HPDE6-E6E7 (cell line): ENCODE results near the gene MFSD12.

Experiments
- DNase-seq: peaks from one replicate; pipeline ENCODE4 v3.0.0; 2011; ENCODE audit warnings: missing footprints; ENCODE audit errors: extremely low spot score

Gene MFSD12

DNA sequence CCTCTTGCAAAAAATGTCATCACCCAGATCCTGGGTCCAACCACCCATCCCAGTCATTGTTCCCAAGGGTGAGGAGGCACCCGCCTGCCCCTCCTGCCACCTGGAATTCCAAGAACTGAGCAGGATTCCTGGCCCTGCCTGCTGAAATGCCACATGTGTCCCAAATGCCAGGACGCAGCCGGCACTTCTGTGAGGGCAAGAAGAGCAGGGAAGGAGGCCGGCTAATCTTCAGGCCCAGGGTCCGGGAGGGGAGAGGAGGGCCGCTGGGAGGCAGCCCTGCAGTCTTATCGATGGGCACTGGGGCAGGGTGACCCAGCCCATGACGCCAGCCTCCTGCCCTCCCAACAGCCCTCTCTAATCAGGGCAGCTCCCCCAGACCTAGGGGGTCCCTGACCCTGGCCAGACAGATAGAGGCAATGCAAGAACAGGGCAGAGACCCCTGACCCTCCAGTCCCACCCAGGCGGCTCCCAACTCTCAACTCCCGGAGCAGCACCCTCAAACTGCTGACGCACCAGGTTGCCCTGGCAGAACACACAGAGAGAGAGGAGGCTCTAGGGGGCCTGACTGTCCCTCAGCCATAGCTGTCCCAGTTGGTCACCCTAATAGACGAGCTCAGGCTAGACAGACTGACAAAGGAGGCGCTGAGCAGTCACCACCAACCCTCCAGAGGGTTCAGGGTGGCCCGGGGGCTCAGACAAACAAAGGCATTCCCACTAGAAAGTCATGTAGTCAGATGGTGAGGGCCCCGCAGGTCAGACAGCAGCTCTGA, 1.5 kb downstream of the MFSD12 start:
- no peak for DNase-seq

DNA sequence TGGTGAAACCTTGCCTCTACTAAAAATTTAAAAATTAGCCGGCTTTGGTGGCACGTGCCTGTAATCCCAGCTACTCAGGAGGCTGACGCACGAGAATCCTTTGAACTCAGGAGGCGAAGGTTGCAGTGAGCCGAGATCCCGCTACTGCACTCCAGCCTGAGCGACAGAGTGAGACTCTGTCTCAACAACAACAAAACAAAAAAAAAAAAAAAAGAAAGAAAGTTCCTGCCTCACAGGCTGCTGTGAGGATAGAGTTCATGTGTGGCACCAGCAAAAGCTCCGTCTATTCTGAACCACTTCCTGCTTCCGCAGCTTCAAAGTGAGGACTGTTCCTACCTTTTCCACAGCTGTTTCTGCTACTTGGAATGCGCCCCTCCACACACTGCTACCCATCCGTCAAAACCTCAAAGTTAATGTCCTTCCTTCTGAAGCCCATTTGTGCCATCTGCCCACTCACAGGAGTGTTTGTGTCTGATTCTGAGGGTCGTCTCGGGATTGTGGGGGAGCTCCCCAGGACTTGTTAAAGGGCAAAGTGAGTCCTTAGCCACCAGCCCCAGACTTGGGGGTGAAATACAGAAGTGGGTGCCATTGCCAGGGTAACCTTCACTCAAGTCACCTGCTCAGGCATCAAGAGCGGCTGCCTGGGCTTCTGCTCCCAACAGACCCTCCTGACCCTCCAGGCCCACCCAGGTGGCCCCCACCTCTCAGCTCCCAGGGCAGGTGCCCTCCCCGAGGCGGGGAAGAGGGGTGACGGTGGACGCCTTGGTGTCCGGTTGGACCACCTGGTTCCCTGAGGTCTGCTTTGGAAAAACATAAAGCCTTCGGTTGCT, 2.9 kb downstream of the MFSD12 start:
- DNase-seq = no peak

- DNase-seq = no peak
Measured at GRCh38 chr19:3551792-3552095, 5.6 kb downstream of the MFSD12 start.

- no peak for DNase-seq
Measured at GRCh38 chr19:3550947-3551791, 6.2 kb downstream of the MFSD12 start.

DNA sequence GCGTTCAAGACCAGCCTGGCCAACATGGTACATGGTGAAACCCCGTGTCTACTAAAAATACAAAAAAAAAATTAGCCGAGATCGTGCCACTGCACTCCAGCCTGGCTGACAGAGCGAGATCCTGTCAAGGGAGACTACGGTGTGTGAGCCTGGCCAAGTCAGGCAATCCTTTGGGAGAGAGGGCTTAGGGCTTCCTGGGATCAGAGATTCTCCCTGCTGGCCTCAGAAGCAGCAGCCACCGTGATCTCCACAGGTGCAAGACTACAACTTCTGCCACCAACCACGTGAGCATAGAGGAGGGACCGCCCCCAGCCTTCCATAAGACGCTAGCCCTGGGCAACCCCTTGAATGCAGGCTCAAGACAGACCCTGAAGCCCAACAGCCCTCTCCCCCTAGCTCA, 7.6 kb downstream of the MFSD12 start:
- no peak for DNase-seq

DNA sequence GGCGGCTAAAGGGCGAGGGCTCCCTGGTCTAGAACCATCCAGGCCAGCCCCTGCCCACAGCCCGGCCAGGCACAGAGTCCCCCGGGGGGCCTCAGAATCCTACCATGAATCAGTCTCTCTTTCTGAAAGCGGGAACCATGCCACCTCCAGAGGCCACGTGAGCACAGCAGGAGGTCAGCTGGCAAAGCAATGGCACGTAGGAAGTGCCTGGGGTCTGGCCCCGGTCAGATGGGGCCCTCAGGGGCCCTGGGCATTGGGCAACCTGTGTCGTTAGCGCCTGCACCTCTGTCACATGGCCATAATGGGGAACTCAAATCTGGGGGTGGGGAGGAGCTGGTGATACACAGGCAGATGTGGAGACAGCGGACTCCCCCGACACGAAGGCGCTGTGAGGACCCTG, 8.8 kb downstream of the MFSD12 start:
- DNase-seq = no peak

- DNase-seq = no peak
Measured at GRCh38 chr19:3547767-3548282, 9.6 kb downstream of the MFSD12 start.

GRCh38 chr19:3547301-3547731, 10.1 kb downstream of the MFSD12 start:
- no peak for DNase-seq

DNA sequence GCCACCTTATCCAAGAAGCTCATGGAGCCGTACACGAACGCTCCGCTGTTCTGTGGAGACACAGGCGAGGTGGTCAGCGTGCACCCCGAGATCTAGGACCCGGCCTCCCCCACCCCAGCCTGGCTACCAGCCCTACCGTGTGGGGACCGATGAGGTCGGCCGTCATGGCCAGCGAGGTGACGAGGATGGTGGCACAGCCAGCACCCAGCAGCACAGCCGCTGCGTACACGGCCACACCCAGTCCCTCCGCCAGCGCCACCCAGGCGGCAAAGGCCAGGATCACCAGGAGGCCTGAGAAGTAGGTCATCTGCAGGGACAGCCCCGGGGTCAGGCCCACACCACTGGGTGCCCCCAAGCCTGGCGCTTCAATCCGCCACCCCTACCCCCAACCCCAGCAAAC, 11.3 kb downstream of the MFSD12 start:
- no peak for DNase-seq

DNA sequence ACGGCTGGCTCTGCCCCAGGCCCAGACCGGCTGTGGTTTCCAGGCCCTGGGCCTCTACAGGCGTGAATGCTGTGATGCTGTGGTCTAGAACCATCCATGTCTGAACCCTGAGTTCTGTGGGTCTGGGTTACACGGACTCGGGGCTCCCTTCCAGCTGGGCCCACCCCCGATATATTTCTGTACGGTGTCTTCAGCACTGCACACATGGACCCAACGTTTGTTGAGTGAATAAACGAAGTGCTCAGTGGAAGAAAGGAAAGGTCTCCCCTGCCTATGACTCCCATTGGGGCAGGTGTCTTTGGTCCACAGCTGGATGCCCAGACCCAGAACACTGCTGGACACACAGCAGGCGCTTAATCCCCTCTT, 11.7 kb downstream of the MFSD12 start:
- DNase-seq = no peak

DNA sequence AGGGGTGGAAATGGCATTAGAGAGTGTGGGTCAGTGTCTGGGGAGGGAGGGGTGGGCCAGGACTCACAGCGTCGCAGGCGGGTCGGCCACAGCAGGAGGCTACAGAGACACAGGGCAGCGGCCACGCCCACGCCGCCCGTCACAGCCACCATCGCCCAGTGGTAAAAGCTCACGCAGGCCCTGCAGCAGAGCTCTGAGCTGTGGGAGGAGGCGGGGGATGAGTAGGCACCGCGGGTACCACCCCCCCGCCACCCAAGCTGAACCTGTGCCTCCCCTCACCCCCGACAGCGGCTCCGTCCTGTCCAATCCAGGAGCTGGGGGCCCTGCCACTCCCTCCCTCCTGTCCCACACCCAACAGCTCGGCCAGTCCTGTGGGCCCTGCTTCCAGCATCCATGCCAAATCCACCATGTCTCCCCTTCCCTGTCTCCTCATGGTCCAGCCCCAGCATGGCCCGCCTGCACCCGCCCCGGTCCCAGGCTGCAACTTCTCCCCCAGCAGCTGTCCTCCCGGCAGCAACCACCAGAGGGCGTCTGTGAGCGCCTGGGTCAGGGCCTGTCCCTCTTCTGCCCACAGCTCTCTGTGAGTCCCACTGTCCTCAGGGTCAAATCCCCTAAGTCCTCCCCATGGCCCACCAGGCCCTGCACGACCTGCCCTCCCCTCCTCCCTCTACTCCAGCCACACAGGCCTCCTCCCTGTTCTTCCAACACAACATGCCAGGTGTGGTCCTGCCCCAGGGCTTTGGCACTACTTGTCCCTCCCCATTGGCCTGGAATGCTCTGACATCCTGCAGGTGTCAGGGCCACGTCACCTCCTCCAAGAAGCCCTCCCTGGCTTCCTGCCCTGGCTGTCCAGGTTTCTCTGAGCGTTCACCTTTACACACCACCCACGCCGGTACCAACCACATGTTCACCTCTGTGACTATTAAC, 12.4 kb downstream of the MFSD12 start:
- DNase-seq = peak; percentile 61

DNA sequence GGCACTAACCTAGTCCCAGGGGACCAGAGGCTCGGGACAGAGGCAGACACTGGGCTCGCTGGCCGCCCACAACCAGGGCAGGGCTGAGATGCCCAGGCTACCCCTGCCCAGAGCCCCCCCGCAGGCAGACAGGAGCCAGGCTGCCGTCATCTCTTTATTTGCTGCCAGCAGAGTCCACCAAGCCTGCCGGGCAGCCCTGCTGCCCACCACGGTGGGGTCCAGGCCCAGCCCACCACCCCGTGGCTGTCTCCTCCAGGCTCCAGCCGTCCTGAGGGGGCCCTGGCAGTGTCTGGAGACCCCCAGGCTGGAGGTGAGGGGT, 13.4 kb downstream of the MFSD12 start:
- no peak for DNase-seq

GRCh38 chr19:3543150-3544057, 14.0 kb downstream of the MFSD12 start:
- DNase-seq = no peak

DNA sequence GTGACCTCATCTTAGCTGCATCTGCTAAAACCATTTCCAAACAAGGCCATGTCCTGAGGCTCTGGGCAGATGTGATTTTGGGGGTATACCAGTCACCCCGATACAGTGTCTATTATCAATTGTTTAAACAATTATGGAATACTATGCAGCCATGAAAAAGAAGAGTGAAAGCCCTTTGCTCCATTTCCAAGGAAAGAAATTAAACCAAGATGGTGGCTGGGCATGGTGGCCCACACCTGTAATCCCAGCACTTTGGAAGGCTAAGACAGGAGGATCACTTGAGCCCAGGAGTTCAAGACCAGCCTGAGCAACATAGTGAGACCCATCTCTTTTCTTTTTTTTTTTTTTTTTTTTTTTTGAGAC, 17.6 kb downstream of the MFSD12 start:
- no peak for DNase-seq

DNA sequence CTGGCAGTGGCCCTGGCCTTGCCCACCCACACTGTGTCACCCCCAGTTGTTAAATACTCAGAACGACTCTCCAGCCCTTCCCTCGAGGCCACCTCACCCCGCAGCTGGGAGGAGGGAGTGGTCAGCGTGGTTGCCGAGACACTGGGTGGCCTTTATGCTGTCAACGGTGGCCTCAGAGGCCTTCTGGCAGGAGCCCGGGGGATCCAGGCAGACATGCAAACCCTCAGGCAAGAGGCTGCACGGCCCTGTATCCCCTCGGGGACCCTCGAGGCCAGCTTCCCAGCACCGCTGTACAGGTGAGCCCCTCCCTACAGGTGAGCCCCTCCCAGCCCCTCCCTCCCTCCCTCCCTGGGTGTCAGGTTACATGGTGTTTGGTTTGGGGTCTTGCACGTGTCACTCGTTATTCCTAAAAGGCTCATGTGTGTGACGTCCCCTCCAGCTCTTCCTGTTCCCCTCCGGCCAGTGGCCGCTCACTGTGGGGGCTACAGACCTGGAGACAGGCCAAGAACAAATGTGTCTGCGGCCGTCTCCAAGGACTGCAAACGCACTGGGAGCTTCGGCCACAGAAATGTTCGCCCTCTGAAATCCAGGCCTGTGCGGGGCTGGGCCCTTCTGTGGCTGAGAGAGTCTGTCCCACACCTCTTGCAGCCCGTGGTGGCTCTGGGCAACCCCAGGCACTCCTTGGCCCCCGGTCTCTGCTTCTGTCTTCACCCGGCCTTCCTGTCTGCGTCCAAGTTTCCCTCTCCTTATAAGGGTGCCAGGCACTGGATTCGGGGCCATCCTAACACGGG, 18.2 kb downstream of the MFSD12 start, which contains the start of gene TEKTIP1:
Gene TEKTIP1, plus strand, starts transcription at position 210 of the 791 bp plus-strand sequence. Its CDS starts 4 bp downstream, at position 214.
- DNase-seq = no peak

- DNase-seq = no peak
Measured at GRCh38 chr19:3538258-3538929, 19.0 kb downstream of the MFSD12 start.

GRCh38 chr19:3537438-3538240, 19.7 kb downstream of the MFSD12 start:
- DNase-seq = no peak

DNA sequence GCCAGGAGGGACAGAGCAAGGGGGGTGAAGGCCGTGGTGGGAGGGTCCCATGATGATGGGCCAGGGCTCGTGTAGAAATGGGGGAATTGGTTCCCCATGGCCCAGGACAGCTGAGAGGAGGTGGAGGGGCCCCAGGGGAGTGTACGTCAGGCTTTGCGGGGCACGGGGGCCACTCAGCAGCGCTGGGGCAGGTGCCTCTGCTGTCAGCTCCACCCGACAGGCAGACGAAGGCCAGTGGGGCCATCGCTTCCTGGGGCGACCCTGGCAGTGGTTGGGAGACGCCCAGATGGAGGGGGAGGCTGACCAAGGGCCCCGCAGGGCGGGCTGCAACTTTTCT, 20.3 kb downstream of the MFSD12 start:
- DNase-seq = no peak
